GM18505 (cell line): ENCODE measurements around the gene ADAMTS17.

Experiments used
- ATAC-seq: cut with Tn5 transposase; IDR thresholded peaks from one replicate; pipeline ENCODE4 v1.9.1; 2021; ENCODE audit not compliant: unreplicated experiment
- POLR2A ChIP-seq: IDR thresholded peaks from 4 replicates; pipeline ENCODE4 v1.6.1; 2011; ENCODE audit warnings: borderline replicate concordance; ENCODE audit not compliant: insufficient read depth, insufficient read length; ENCODE audit errors: extremely low read depth

ADAMTS17 gene

GRCh38 chr15:100263031-100263430 lies 78.7 kb downstream of the ADAMTS17 start:
- no peak for TF ChIP-seq POLR2A
- no peak for ATAC-seq

- TF ChIP-seq POLR2A, result no peak
- ATAC-seq, result no peak
Observed at GRCh38 chr15:100261302-100262240, 80.2 kb downstream of the ADAMTS17 start.

GRCh38 chr15:100259266-100259665 lies 82.5 kb downstream of the ADAMTS17 start:
- ATAC-seq, result no peak
- no peak for TF ChIP-seq POLR2A

GRCh38 chr15:100256970-100257650 lies 84.7 kb downstream of the ADAMTS17 start:
- no peak for TF ChIP-seq POLR2A
- ATAC-seq, result no peak

- no peak for TF ChIP-seq POLR2A
- ATAC-seq, result no peak
Observed at GRCh38 chr15:100256101-100256969, 85.4 kb downstream of the ADAMTS17 start.

GRCh38 chr15:100255644-100256043 lies 86.1 kb downstream of the ADAMTS17 start:
- no peak for TF ChIP-seq POLR2A
- ATAC-seq, result no peak

DNA sequence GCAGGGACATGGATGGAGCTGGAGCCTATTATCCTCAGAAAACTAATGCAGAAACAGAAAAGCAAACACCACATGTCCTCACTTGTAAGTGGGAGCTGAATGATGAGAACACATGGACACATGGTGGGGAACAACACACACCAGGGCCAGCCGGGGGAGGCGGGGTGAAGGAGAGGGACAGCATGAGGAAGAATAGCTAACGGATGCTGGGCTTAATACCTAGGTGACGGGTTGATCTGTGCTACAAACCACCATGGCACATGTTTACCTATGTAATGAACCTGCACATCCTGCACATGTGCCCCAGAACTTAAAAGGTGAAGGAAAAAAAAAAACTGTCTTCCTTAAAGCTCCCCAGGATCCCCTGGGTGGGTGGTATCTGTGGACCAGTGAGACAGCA lies 87.1 kb downstream of the ADAMTS17 start:
- TF ChIP-seq POLR2A, result no peak
- ATAC-seq, result no peak

DNA sequence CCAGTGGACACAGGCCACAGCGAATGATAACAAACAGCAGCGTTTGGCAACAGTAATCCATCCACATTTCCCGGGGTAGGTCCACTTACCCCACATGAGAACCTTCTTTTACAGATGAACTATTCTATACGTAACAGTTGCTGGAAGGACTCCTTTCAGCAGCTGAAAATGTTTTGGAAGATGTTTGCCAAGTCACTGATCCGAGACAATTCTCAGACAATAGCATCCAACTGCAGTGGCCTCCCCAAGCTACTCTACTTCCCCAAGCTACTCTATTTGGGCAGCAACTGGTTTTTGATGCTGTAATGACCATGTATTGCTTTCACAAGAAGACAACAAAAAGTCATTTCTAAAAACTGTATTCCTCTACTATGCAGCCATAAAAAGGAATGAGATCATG lies 87.5 kb downstream of the ADAMTS17 start:
- no peak for ATAC-seq
- no peak for TF ChIP-seq POLR2A

GRCh38 chr15:100253640-100254039 lies 88.1 kb downstream of the ADAMTS17 start:
- TF ChIP-seq POLR2A, result no peak
- no peak for ATAC-seq

DNA sequence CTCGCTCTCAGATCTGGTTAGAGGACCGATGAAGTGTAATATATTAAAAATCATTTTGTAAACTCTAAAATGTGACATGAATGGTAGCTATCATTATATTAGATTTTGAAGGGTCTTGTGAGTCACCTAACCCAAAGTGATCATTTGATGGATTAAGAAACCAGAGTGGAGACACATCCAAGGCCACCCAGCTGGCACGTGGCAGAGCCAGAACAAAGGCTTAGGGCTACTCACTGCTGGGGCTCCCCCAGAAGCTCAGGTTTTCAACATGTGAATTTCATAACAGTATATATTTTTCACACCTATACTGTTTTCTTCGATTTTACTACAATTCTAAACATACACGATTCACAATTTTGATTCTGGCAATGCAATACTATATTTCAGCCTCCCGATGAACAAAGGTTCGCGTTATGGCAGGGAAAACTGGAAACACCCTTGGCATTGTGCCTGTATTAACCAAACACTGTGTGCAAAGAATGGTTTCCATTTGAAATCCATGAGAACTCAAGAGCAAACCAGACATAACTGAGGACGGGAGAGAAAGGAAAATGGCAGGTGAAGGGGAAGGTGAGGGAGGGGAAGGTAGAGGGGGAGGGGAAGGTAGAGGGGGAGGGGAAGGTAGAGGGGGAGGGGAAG lies 88.9 kb downstream of the ADAMTS17 start:
- ATAC-seq, result no peak
- TF ChIP-seq POLR2A, result no peak

GRCh38 chr15:100252359-100252758 lies 89.4 kb downstream of the ADAMTS17 start:
- TF ChIP-seq POLR2A, result no peak

DNA sequence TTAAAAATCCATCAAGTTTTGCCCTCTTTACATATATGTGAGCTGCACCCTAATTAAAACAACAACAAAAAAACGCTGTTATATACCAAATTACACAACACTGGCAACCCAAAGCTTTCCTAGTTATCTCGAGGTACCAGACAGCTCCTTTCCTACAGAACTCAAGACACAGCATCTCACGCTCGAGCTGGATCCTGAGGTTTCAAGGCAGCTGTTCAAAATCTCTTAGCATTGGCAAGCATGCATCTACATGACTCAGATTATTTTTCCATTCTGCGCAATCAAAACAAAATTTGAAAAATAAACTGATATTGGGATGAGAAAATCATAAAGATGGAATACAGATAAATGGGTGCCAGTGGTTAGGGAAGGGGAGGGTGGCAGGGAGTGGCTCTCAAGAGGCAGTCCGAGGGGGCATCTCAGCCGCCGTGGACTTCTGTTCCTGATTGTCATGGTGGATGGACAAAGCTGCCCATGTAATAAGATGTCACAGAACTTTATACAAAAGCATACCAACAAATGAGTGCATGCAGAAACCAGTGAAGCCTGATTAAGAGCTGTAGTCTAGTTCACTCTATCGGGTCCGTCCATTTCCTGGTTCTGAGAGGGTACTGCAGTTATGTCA lies 91.5 kb downstream of the ADAMTS17 start:
- TF ChIP-seq POLR2A, result no peak
- no peak for ATAC-seq

More at GRCh38 chr15:100252359-100252758, 89.4 kb downstream of the ADAMTS17 start:
- no peak for ATAC-seq
